GM18511 (cell line): ENCODE data around the gene SV2A.
"Not testable (repeated sequence)": the region's sequence is repeated elsewhere in the genome, so short reads cannot be mapped to it uniquely, and the experiment has no call there.

Source experiments
- ATAC-seq: cut with Tn5 transposase; IDR thresholded peaks from one replicate; pipeline ENCODE4 v1.9.1; 2021; ENCODE audit warnings: mild to moderate bottlenecking, moderate library complexity; ENCODE audit not compliant: unreplicated experiment

The SV2A gene, protein sequence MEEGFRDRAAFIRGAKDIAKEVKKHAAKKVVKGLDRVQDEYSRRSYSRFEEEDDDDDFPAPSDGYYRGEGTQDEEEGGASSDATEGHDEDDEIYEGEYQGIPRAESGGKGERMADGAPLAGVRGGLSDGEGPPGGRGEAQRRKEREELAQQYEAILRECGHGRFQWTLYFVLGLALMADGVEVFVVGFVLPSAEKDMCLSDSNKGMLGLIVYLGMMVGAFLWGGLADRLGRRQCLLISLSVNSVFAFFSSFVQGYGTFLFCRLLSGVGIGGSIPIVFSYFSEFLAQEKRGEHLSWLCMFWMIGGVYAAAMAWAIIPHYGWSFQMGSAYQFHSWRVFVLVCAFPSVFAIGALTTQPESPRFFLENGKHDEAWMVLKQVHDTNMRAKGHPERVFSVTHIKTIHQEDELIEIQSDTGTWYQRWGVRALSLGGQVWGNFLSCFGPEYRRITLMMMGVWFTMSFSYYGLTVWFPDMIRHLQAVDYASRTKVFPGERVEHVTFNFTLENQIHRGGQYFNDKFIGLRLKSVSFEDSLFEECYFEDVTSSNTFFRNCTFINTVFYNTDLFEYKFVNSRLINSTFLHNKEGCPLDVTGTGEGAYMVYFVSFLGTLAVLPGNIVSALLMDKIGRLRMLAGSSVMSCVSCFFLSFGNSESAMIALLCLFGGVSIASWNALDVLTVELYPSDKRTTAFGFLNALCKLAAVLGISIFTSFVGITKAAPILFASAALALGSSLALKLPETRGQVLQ

DNA sequence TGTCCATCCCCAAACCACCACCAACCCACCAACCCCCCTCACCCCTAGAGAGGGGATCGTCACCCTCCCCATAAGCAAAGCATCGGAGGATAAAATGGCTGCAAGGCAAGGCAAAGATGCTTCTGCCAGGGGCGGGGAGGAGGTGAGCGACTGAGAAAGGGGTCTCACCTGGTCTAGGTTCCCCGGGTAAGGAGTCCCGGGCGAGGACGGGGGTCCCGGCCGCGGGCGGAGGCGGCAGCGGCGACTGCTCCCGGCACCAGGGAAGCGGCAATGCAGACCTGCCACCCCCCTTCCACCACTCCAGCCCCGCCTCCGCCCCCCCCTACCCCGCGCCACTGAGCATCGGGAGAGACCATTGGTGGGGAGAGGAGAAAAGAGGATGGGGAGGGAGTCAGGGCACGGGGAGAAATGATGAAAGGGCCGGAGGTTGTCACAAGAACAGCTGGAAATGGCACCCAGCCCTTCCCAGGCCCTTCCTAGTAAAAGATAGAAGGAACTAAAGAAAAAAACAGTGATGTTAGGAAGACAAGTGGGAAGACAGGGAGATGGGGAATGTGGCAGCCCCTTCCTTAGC, at the start of gene SV2A:
Gene SV2A, minus strand, starts transcription at position 274 of the 574 bp plus-strand sequence. CDS start 4,004 bp downstream, outside the sequence.
- ATAC-seq, result no peak

DNA sequence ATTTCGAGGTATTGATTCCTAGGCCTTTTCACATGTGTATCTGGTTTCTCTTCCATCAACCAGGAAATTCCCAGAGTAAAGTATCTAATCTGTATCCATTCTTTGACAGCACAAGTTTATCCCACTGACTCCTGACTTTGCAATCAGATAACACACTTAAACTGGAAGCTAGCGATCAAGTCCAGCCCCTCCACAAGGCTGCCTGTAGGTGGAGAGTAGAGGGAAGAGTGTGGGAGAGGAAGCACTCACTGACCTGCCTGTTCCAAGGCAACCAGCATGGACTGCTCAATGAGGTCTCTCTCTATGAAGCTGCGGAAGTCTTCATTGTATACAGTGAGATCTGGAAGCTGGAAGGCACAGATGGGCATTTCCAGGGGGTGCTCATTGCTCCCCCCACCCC, 49.4 kb upstream of the SV2A start:
- ATAC-seq, result no peak

DNA sequence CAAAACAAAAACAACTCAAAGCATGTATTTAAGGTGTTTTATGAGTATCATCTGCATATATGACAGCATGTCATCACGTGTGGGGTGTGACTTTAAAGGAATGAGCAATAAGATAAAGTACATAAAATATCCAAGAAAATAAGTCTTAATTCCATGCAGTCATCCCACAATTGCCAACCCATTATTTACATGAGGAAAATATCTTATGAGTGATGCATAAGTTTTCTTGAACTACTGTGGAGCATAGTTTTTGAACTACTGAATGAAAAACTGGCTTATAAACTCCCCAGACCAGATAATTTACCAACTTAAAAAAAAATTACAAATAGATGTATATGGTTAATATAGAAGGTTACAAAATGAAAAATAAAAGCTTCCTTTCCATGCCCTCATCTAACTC, 48.8 kb upstream of the SV2A start:
- no peak for ATAC-seq

DNA sequence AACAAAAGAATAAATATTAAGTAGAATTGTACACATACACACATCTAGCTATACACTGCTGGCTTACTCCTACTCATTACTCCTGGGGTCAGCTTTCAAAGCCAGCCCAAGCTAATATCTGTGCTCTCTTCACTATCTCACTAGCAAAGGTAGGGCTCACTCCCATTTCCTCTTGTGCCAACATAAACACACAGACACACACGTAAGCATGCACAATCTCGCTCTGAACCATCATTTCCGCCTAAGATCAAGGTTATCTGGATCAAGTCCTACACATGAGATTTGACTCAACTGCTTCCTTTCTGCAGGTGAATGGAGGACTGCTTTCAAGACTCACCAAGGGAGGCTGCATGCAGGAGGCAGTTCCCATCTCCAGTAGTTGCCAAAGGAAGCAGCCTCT, 47.8 kb upstream of the SV2A start:
- ATAC-seq, result no peak

DNA sequence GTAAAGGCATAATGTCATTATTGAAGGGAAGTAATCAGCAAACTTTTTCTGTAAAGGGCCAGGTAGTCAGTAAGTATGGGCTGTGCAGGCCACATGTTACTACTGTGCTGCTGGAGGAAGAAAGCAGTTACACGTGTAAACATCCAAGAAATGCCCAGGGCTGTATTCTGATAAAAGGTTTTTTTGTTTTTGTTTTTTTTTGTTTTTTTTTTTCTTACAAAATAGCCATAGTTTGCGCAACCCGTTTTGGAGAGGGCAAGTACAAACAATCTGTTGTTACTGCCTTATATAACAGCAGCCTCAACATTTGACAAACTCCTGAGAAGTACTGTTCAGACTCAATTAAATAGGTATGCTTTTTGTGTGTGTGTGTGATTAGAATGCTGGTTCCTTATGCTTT, 45.7 kb upstream of the SV2A start:
- no peak for ATAC-seq

DNA sequence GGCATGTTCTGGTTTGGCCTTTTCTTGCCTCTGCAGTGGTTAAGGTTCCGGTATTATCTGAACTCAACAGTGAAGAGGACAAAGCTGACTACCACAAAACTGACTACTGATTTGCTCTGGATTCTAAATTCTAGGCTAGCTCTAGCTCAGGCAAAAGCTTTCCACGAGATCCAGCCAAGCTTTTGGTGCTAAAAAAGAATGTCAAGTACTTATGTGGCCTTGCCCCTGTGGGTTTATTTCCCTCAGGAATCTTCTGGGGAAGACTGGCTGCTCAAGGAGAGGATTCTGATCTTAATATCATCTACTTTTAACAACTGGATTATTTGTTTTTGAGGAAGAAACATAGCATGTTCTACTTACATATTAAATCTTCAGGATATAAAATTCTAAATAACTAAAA, 45.1 kb upstream of the SV2A start:
- no peak for ATAC-seq

DNA sequence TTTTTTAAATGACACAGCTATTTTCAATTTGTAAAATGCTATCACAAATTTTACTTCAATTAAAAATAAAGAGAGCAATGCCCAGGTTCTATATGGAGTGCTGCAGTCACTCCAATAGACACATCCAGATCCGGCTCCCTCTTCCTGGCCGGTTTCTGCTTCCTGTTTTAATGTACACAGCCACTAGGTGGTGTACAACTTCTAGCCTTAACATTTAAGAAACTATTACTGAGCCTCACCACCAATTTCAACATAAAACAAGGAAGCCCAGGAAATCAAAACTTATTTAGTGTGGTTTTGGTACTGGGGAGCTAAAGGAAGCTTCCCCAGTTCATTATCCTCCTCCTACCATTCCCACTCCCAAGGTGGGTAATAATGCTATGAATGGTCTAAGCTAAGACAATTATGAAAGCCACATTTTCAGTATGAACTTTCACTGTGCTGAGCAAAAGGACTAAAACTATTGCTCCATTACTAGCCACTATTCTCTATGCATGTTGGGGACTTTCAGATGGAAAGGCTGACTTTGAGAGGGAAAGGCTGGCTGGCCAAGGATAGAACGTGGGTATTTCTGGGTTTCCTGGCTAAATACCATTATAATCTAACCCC, 44.5 kb upstream of the SV2A start:
- ATAC-seq, result no peak

DNA sequence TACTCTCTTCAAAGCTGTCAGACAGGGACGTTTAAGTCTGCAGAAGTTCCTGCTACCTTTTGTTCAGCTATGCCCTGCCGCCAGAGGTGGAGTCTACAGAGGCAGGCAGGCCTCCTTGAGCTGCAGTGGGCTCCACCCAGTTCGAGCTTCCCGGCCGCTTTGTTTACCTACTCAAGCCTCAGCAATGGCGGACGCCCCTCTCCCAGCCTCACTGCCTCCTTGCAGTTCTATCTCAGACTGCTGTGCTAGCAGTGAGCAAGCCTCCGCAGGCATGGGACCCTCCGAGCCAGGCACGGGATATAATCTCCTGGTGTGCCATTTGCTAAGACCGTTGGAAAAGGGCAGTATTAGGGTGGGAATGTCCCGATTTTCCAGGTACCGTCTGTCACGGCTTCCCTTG, 39.9 kb upstream of the SV2A start:
- ATAC-seq, result not testable (repeated sequence)

DNA sequence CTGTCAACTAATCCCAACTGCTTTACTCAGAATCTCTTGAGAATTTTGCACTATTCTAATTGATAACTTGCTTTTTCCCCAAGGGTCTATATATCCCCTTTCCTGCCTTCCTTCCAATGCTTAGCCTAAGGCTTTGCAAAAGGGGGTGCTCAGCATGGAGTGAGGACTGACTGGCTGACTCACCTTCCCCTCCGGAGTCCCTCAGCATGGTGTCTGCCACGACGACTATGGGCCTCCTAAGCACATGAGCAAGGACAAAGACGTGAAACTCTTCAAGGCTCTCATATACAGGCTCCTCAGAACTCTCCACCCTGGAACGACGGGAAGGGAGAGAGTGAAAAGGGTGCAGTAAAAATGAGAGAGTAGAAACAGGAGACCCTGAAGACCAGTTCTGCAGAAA, 32.3 kb upstream of the SV2A start:
- no peak for ATAC-seq

DNA sequence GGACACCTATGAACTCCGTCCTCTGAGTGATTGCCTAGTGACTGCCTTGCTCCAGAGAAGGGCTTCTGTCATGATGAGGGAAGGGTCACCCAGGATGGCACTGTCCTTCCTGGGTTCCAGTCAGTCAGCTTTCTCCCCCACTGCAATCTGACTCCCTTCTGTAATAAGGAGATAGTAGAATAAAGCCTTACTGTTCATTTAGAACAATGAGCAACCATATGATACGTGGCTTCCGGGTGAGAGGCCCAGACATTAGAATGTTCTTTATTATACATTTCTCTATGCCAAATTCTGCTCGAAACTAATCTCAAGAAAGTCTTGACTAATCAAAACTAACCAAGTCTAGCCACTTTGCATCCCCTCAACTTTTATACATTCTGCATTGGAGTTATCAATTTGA, 27.6 kb upstream of the SV2A start:
- ATAC-seq, result no peak

DNA sequence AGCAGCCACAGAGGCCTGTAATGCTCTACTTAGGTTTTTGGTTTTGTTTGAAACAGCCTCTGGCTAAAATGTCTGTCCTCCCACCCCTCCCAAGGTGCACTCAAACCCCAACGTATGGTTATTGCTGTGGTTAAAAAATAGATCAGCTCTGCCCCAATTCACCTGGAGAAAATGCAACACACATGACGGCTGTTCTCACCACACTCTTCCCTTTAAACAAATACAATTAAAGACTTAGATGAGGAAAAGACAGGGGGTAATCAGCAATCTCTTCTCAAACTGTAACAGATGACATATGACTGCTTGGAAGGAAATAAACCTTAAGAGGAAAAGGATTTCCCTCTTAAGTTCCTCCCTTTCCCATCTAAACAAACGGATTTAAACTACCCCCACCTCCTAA, 25.2 kb upstream of the SV2A start:
- ATAC-seq, result no peak

DNA sequence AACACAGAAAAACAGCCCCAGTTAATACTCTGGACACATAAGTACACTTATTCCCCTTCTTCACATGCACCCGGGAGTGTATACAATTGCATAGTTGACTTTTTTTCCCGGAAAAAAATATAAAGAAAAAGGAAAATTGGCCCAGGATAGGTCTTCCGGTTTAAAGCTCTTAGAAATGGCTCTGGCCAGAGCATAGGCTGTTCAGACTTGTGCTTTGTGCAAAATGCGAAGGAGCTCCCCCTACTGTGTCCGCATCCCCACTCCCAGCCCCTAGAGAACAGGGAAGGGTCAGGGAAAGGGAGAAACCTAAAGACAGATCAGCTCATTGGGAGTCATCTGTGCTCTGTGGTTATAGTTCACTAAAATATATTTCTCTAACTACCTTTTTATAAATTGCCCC, 24.6 kb upstream of the SV2A start:
- no peak for ATAC-seq

DNA sequence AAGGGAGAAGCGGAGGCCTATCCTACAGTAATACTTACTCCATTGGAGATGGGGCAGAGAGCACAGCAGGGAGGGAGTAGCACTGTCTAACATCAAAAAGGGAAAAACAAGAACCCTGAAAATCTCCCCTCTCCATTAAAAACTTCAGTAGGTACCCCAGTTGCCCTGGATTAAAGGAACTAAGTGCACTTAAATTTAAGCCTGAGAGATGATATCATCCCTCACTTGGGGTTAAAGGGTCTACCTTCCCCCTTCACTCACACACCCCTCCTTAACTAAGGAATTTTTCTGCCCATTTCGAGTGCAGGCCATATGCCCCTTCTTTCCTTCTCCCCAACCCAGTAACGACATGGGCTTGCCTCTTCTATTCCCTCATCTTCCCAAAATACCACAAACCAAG, 22.8 kb upstream of the SV2A start:
- no peak for ATAC-seq

DNA sequence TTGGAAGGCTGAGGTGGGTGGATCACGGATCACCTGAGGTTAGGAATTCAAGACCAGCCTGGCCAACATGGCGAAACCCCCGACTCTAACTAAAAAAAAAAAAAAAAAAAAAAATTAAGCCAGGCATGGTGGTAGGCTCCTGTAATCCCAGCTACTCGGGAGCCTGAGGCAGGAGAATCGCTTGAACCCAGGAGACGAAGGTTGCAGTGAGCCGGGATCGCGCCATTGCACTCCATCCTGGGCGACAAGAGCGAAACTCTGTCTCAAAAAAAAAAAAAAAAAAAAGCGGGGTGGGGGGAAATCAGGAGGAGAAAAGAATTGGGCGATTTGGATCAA, 21.0 kb upstream of the SV2A start:
- ATAC-seq, result not testable (repeated sequence)

DNA sequence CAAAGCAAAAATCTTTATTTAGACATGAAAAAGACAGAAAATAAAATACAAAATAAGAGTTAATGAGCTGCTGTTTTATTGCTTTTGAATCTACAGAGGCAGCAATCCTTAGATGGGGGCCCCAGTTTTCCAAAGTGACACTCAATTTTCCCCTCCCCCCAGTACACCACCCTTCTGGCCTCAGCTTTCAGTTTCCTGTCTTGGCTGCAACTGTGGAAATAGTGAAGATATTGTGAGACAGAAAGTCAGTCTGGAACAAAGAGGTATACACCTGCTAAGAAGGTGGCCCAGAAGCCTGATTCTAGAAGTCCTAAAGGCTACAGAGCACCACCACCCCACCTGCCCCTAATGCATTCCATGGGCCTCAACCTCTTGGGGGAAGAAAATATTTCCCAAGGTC, 20.1 kb upstream of the SV2A start:
- ATAC-seq, result no peak

DNA sequence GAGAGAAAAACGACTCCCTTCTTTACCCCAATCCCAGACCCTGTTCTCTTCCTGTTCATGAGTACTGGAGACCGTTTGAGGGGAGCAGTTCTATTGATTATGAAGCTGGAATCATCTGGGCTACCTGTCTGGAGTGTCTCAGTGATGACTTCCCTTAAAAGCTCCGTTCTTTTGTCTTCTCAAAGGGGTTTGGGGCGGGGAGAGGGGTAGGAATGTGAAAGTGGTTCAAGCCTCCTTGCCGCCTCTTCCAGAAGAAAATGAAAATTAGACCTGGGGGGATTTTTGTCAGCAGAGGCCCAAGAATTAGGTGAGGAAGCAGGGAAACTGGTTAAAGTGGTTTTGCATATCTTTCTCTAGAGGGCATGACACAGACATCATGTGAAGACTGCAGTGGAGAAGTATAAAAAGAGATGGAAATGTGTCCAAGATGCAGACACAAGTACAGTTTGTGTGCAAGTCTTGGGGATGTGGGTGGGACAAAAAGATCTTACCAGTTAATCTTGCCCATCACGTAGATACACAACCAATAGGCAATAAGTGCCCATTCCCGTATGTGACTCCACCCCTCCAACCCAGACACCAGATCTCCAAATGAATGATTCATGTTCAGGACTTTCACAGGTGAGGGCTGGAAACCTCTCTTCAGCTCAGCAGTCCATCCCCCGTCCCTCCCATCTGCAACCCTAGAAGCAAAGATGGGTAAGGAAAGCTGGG, 19.5 kb upstream of the SV2A start:
- no peak for ATAC-seq

DNA sequence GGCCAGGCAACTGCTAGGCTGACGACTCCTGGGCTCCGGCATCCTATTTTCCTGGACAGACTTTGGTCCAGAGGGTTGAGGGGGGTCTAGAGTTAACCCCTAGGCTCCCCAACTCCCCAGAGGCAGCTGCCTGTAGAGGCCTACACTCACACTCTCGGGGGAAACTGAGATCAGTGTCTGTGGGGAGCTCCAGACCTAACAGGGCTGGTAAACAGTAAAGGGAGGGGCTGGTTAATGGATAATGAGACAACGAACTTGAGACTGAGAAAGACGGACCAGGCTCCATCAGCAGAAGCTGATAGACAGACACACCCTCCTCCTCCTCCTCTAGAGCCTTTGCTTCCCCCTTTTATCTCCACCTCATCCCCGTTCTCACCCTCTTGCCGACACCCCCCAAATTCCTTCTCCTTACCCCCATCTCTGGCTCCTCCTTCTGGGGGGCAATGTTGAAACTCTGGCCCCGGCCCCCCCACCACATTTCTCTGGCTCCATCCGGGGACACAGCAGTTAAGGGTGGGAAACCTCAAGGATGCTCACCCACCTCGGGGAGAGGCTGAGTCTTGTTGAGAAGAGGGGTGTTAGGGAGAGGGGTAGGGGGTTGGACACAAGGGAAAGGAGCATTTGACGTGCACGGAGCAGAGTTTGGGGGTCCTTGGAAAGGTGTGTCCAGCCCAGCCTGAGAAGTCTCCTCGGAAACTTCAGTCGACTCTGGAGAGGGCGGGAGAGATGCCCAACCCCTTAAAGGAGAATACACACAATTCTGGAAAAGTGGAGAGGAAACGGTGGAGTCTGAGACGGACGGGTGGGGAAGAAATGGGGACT, 18.7 kb upstream of the SV2A start, which contains the start of gene MTMR11:
Gene MTMR11, minus strand, starts transcription at position 710 of the 822 bp plus-strand sequence. Its CDS starts 232 bp downstream, at position 478.
- ATAC-seq, result no peak

DNA sequence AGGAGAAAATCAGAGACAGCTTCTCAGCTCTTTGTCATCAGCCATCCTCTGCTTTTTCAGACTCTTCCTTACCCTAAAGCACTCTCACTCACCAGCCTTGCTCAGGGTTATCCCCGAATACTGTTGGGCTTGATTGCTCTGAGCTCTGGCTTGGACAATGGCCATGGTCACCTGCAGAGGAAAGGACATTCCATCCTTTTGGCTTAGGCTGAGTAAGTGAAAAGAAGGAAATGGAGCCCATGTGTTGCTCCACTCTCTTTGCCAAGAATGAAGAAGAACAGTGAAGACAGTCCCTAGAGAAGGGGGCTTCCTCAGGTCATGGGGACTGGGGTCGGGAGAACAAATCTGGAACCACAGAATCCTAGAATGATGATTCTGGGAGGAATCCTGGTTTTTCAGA, 16.7 kb upstream of the SV2A start:
- ATAC-seq, result no peak

DNA sequence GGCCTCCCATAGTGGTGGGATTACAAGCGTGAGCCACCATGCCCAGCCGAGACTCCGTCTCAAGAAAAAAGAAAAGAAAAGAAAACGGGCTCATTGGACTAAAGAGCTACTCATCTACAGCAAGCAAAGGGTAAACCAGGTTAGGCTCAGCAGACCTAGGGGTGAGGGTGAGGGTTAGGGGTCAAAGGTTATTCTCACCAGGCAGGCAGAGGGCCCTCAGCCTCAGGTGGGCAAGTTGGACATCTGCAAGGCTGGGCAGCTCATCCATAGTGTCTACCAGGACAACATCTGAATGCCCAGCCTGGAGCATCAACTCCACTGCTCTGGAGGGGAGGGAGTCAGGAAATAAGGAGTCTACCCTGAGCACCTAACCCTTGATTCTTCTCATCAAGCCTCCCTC, 15.6 kb upstream of the SV2A start:
- no peak for ATAC-seq

DNA sequence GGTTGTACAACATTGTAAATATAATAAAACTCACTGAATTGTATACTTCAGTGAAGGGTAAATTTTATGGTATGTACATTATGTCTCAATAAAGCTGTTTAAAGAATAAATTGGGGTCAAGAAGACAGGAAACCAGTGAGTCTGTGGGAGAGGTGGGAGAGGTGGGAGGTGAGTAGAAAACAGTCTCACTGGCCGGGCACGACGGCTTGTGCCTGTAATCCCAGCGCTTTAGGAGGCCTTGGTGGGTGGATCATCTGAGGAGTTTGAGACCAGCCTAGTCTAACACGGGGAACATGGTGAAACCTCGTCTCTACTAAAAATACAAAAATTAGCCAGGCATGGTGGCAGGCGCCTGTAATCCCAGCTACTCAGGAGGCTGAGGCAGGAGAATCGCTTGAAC, 14.8 kb upstream of the SV2A start:
- no peak for ATAC-seq
